IMR-90 (cell line): Measurements from ENCODE around the gene PALLD. TPM values are rescaled to one million over a fixed set of nuclear protein-coding genes. Genes with fewer than 3 reads are reported as not detected.

Experiments used
- ATAC-seq: fragments of 200-7000 bp; cut with Tn5 transposase; 2 replicates; pipeline ENCODE4 v1.9.1; 2020; ENCODE audit warnings: low read depth, mild to moderate bottlenecking, moderate library complexity
- BruUV-seq: library from RNA; stranded (reverse); fragments of 400-500 nt; replicated peaks from 2 replicates; lab custom pipeline; 2021; lab: Mats Ljungman, UMichigan
- CTCF ChIA-PET: fragments of 300-600 bp; formaldehyde crosslinking; extraction: SDS; loops from one replicate; lab custom pipeline; 2021; ENCODE audit warnings: antibody characterized with exemption; lab: Yijun Ruan, JAX
- POLR2A ChIA-PET: fragments of 300-600 bp; sonication (Branson Sonifier 250); formaldehyde crosslinking; loops from one replicate; lab custom pipeline; 2022; ENCODE audit warnings: antibody characterized with exemption; ENCODE audit not compliant: unreplicated experiment; lab: Charles Lee
- DNase-seq: peaks from one replicate; pipeline ENCODE4 v3.0.0; 2013
- H2AFZ ChIP-seq: replicated peaks from 2 replicates; pipeline ENCODE3; 2013; ENCODE audit warnings: low read length, mild to moderate bottlenecking; ENCODE audit not compliant: poor library complexity
- H2AK5ac ChIP-seq: 2 replicates; pipeline ENCODE4 v1.6.1; 2013; ENCODE audit warnings: low read depth, low read length, inconsistent platforms
- H2AK9ac ChIP-seq: replicated peaks from 2 replicates; pipeline ENCODE3; 2013; ENCODE audit warnings: mild to moderate bottlenecking, low read depth, low read length, moderate library complexity; ENCODE audit not compliant: poor library complexity
- H2BK120ac ChIP-seq: 2 replicates; pipeline ENCODE4 v1.6.1; 2013; ENCODE audit warnings: low read depth, low read length, inconsistent platforms
- H2BK15ac ChIP-seq: 3 replicates; pipeline ENCODE4 v1.6.1; 2013; ENCODE audit warnings: low read depth, low read length, inconsistent platforms
- H2BK20ac ChIP-seq: 2 replicates; pipeline ENCODE4 v1.6.1; 2013; ENCODE audit warnings: low read depth, mild to moderate bottlenecking, inconsistent platforms, low read length, moderate library complexity
- H2BK5ac ChIP-seq: 2 replicates; pipeline ENCODE4 v1.6.1; 2013; ENCODE audit warnings: mild to moderate bottlenecking, low read depth, low read length, inconsistent platforms; ENCODE audit not compliant: poor library complexity, severe bottlenecking
- H3K14ac ChIP-seq: replicated peaks from 2 replicates; pipeline ENCODE4 v1.6.1; 2013; ENCODE audit warnings: low read depth, low read length, inconsistent platforms
- H3K18ac ChIP-seq: 2 replicates; pipeline ENCODE4 v1.6.1; 2013; ENCODE audit warnings: low read depth, low read length, control low read depth
- H3K23ac ChIP-seq: 2 replicates; pipeline ENCODE4 v1.6.1; 2013; ENCODE audit warnings: low read depth, low read length, inconsistent platforms
- H3K27ac ChIP-seq: 2 replicates; pipeline ENCODE4 v1.5.1; 2013; ENCODE audit warnings: mild to moderate bottlenecking, control low read depth, low read length; ENCODE audit not compliant: insufficient read depth
- H3K27me3 ChIP-seq: 2 replicates; pipeline ENCODE4 v1.6.1; 2013; ENCODE audit warnings: low read length; ENCODE audit not compliant: control insufficient read depth, insufficient read depth
- H3K36me3 ChIP-seq: 2 replicates; pipeline ENCODE4 v1.6.1; 2013; ENCODE audit warnings: low read length, mixed read lengths; ENCODE audit not compliant: control insufficient read depth, insufficient read depth
- H3K4ac ChIP-seq: 2 replicates; pipeline ENCODE4 v1.6.1; 2013; ENCODE audit warnings: low read depth, low read length, inconsistent platforms
- H3K4me1 ChIP-seq: 2 replicates; pipeline ENCODE4 v1.6.1; 2013; ENCODE audit warnings: low read length, mixed read lengths; ENCODE audit not compliant: control insufficient read depth, insufficient read depth
- H3K4me2 ChIP-seq: 2 replicates; pipeline ENCODE4 v1.6.1; 2013; ENCODE audit warnings: low read depth, mild to moderate bottlenecking, control low read depth, low read length, moderate library complexity
- H3K4me3 ChIP-seq: 2 replicates; pipeline ENCODE4 v1.5.1; 2013; ENCODE audit warnings: low read depth, mild to moderate bottlenecking, control low read depth, low read length, moderate library complexity; ENCODE audit not compliant: insufficient read depth
- H3K56ac ChIP-seq: 2 replicates; pipeline ENCODE4 v1.6.1; 2013; ENCODE audit warnings: low read length, inconsistent platforms; ENCODE audit not compliant: insufficient read depth; ENCODE audit errors: extremely low read depth
- H3K79me1 ChIP-seq, 2 experiments: 2 replicates each; pipeline ENCODE4 v1.6.1; 2013; ENCODE audit warnings: low read length in 2 of 2, inconsistent platforms in 1 of 2, low read depth in 1 of 2
- H3K9ac ChIP-seq: 2 replicates; pipeline ENCODE4 v1.6.1; 2013; ENCODE audit warnings: low read depth, low read length, control low read depth
- H3K9me1 ChIP-seq: 2 replicates; pipeline ENCODE4 v1.6.1; 2013; ENCODE audit warnings: low read length, inconsistent platforms; ENCODE audit not compliant: insufficient read depth
- H3K9me3 ChIP-seq: 2 replicates; pipeline ENCODE4 v1.6.1; 2013; ENCODE audit warnings: low read length; ENCODE audit not compliant: control insufficient read depth, insufficient read depth
- H4K20me1 ChIP-seq: 2 replicates; pipeline ENCODE4 v1.6.1; 2013; ENCODE audit warnings: low read length, inconsistent platforms; ENCODE audit not compliant: insufficient read depth
- H4K5ac ChIP-seq: 2 replicates; pipeline ENCODE4 v1.6.1; 2013; ENCODE audit warnings: mild to moderate bottlenecking, low read depth, low read length, control low read depth
- H4K8ac ChIP-seq, 2 experiments: 2 replicates each; pipeline ENCODE4 v1.6.1; 2013; ENCODE audit warnings: low read depth in 2 of 2, low read length in 2 of 2, control low read depth in 1 of 2, inconsistent platforms in 1 of 2
- H4K91ac ChIP-seq: 2 replicates; pipeline ENCODE4 v1.6.1; 2013; ENCODE audit warnings: low read depth, low read length, inconsistent platforms; ENCODE audit not compliant: insufficient read depth
- BHLHE40 ChIP-seq: fragments of 150-350 bp; IDR thresholded peaks from 2 replicates; pipeline ENCODE4 v1.6.1; 2016; ENCODE audit warnings: mild to moderate bottlenecking, low read depth, low read length
- CEBPB ChIP-seq: IDR thresholded peaks from 2 replicates; pipeline ENCODE4 v1.6.1; 2012; ENCODE audit warnings: low read depth, low read length, improper control_type of control experiment
- CHD1 ChIP-seq: IDR thresholded peaks from 2 replicates; pipeline ENCODE4 v1.6.1; 2012; ENCODE audit warnings: low read depth, low read length, improper control_type of control experiment
- FOS ChIP-seq: fragments of 150-350 bp; IDR thresholded peaks from 2 replicates; pipeline ENCODE4 v1.6.1; 2016; ENCODE audit warnings: low read depth, low read length
- MAFK ChIP-seq: IDR thresholded peaks from 2 replicates; pipeline ENCODE4 v1.6.1; 2012; ENCODE audit warnings: low read depth, low read length, improper control_type of control experiment
- MAZ ChIP-seq: IDR thresholded peaks from 2 replicates; pipeline ENCODE4 v1.6.1; 2012; ENCODE audit warnings: low read depth, mild to moderate bottlenecking, low read length, improper control_type of control experiment, moderate library complexity, borderline replicate concordance
- MXI1 ChIP-seq: IDR thresholded peaks from 2 replicates; pipeline ENCODE4 v1.6.1; 2012; ENCODE audit warnings: low read depth, mild to moderate bottlenecking, low read length, moderate library complexity, borderline replicate concordance
- NFE2L2 ChIP-seq: fragments of 150-350 bp; IDR thresholded peaks from 2 replicates; pipeline ENCODE4 v1.6.1; 2016; ENCODE audit warnings: low read depth, mild to moderate bottlenecking, low read length
- POLR2A ChIP-seq: IDR thresholded peaks from 2 replicates; pipeline ENCODE4 v1.6.1; 2012; ENCODE audit warnings: mild to moderate bottlenecking, low read depth, low read length
- RAD21 ChIP-seq: IDR thresholded peaks from 2 replicates; pipeline ENCODE4 v1.6.1; 2012; ENCODE audit warnings: low read length, improper control_type of control experiment
- RFX5 ChIP-seq: IDR thresholded peaks from 2 replicates; pipeline ENCODE4 v1.8.0; 2012; ENCODE audit warnings: low read depth, mild to moderate bottlenecking, low read length, moderate library complexity
- SMC3 ChIP-seq: fragments of 150-350 bp; IDR thresholded peaks from 2 replicates; pipeline ENCODE4 v1.6.1; 2016; ENCODE audit warnings: low read depth, mild to moderate bottlenecking, antibody characterized with exemption, low read length, moderate library complexity
- USF2 ChIP-seq: fragments of 150-350 bp; IDR thresholded peaks from 2 replicates; pipeline ENCODE4 v1.6.1; 2017; ENCODE audit warnings: mild to moderate bottlenecking, antibody characterized with exemption, low read length, low read depth
- WGBS, 2 experiments: methylation state at CpG; one replicate each; pipeline versions ENCODE4 v1.1.5 to v1.1.7; 2013; ENCODE audit warnings: missing lambda C conversion rate in 2 of 2; ENCODE audit not compliant: insufficient read length in 1 of 2; ENCODE audit errors: extremely low coverage in 2 of 2; 5-methylcytosine and 5-hydroxymethylcytosine counted together
- dilution Hi-C: fragments of 300-500 bp; cut with HindIII; formaldehyde crosslinking; loops from one replicate; pipeline ENCODE4 v1.14.3; 2018; ENCODE audit warnings: low sequenced_read_pairs; ENCODE audit not compliant: unreplicated experiment
- in situ Hi-C: fragments of 300-500 bp; cut with MboI; formaldehyde crosslinking; loops from 3 replicates; pipeline ENCODE4 v1.14.3; 2019; ENCODE audit warnings: low sequenced_read_pairs, inconsistent platforms, mixed read lengths
- intact Hi-C: fragments of 100-400 bp; cut with micrococcal nuclease; formaldehyde crosslinking; loops from 2 replicates; pipeline ENCODE4 v1.10.0; 2022
- polyA plus RNA-seq, 3 experiments: library from polyadenylated mRNA; depleted of rRNA; stranded (reverse); fragments of >200 nt; gene quantifications; 2 replicates each; pipeline ENCODE4 v1.2.3, GENCODE V29; 2012; ENCODE audit warnings: low replicate concordance in 1 of 3
- total RNA-seq: library from RNA; depleted of rRNA; stranded (reverse); fragments of >200 nt; gene quantifications from 2 replicates; pipeline ENCODE4 v1.2.3, GENCODE V29; 2012
- TF ChIP-seq, protein P1 (sequence below): fragments of 150-350 bp; IDR thresholded peaks from 2 replicates; pipeline ENCODE4 v1.6.1; 2016; ENCODE audit warnings: low read depth, mild to moderate bottlenecking, low read length, moderate library complexity, borderline replicate concordance

Gene PALLD
- total and polyA plus RNA-seq, 2 of the 4 experiments (the other 2 are of a cell fraction), result 91.0 to 91.9 TPM

DNA sequence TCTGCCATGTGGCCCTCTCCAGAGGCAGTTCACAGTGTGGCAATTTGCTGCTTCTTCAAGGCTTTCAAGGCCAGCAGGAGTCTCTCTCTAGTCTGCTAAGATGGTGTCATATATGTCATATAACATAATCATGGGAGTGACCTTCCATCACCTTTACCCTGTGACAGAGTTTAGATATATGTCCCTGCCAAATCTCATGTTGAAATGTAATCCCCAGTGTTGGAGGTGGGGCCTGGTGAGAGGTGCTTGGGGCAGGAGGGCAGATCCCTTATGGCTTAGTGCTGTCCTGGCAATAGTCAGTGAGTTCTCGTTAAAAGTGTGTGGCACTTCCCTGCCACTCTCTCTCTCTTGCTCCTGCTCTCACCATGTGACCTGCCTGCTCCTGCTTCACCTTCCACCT lies 252.0 kb downstream of the PALLD start:
- Histone ChIP-seq H3K23ac (no peak overlapping the region), H3K27me3 (no peaks in the 10 kb centered on the region), H2AK9ac (no peak overlapping the region), H3K4ac (no peak overlapping the region), H3K4me3 (no peak overlapping the region), H3K4me2 (no peak overlapping the region), H4K20me1 (no peaks in the 10 kb centered on the region), H2BK5ac (no peak overlapping the region), H3K14ac (no peak overlapping the region), H4K5ac (no peak overlapping the region), H3K56ac (no peak overlapping the region), H3K9me3 (no peaks in the 10 kb centered on the region), H2BK120ac (no peak overlapping the region), H2AK5ac (no peak overlapping the region), H2BK20ac (no peak overlapping the region), H3K9ac (no peak overlapping the region), H2AFZ (no peak overlapping the region), H2BK15ac (no peak overlapping the region), H3K36me3 (no peaks in the 10 kb centered on the region), H3K79me1 (no peaks in the 10 kb centered on the region; a peak in 1 of 4 replicates), H3K18ac (no peak overlapping the region), H4K91ac (no peak overlapping the region), H3K9me1 (peaks cover 11% of the 10 kb centered on the region), H4K8ac (no peak overlapping the region), H3K4me1 (peaks cover 10% of the 10 kb centered on the region), H3K27ac (no peak overlapping the region)
- dilution Hi-C loops (no loop called here), in situ Hi-C loops (no loop called here), intact Hi-C loops (no loop called here)
- DNase-seq (no peak), ATAC-seq (no peak)
- WGBS, 2 experiments, result no CpG with 5 or more reads among the region's 1 CpG
- TF ChIP-seq MAZ (no peak), BHLHE40 (no peak), MXI1 (no peak), USF2 (no peak), CEBPB (no peak), NFE2L2 (no peak), MAFK (no peak), RFX5 (no peak), RAD21 (no peak), SMC3 (no peak), FOS (no peak), CHD1 (no peak), POLR2A (no peak)
- TF ChIP-seq, protein P1, sequence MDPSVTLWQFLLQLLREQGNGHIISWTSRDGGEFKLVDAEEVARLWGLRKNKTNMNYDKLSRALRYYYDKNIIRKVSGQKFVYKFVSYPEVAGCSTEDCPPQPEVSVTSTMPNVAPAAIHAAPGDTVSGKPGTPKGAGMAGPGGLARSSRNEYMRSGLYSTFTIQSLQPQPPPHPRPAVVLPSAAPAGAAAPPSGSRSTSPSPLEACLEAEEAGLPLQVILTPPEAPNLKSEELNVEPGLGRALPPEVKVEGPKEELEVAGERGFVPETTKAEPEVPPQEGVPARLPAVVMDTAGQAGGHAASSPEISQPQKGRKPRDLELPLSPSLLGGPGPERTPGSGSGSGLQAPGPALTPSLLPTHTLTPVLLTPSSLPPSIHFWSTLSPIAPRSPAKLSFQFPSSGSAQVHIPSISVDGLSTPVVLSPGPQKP, result no peak
- CTCF ChIA-PET, result no interaction called here
- no TSS peak for BruUV-seq
- POLR2A ChIA-PET, result no interaction called here
